Measurements from ENCODE around the gene ZBTB7C. TPM values are rescaled to one million over a fixed set of nuclear protein-coding genes. Genes with fewer than 3 reads are reported as not detected.
A peak's percentile ranks its signal among the peaks of the same experiment; 100 is the strongest.

ZBTB7C gene
- total RNA-seq, 4 donors from 2014 or later: 26.0 to 50.6 (median 46.2) TPM

DNA sequence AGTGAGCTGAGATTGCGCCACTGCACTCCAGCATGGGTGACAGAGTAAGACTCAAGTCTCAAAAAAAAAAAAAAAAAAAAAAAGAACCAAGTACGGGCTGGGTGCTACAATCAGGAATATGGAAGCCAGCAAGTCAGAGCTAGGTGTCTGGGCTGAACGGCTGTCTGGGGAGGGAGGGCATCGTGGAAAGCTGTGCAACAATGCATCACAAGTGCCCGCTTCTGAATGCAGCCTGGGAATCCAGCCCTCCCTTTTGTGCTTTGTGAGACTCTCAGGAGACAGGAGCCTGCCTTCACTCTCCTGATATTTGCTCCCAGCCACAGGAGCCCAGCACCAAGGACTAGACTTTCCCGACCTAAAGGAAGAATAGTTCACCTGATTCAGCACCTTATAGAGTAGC is 353.8 kb downstream of the ZBTB7C start:
- 88% methylated on average over 6 of the region's 6 CpGs for WGBS
- Histone ChIP-seq H3K4me3 (no peak overlapping the region), H3K27me3 (no peaks in the 10 kb centered on the region), H3K36me3 (no peaks in the 10 kb centered on the region), H3K4me1 (peaks cover 28% of the 10 kb centered on the region), H3K27ac (no peak overlapping the region), H3K9me3 (no peaks in the 10 kb centered on the region)
- TF ChIP-seq EP300 (IDR thresholded peaks at IDR 0.05) (no peak), POLR2A (IDR thresholded peaks at IDR 0.05) (no peak), CTCF (IDR thresholded peaks at IDR 0.05) (no peak), POLR2AphosphoS5 (IDR thresholded peaks at IDR 0.05) (no peak)
- peak in 1 of 2 donors; percentile 30 for DNase-seq (ENCODE audit: low spot score in 2 of 2)

DNA sequence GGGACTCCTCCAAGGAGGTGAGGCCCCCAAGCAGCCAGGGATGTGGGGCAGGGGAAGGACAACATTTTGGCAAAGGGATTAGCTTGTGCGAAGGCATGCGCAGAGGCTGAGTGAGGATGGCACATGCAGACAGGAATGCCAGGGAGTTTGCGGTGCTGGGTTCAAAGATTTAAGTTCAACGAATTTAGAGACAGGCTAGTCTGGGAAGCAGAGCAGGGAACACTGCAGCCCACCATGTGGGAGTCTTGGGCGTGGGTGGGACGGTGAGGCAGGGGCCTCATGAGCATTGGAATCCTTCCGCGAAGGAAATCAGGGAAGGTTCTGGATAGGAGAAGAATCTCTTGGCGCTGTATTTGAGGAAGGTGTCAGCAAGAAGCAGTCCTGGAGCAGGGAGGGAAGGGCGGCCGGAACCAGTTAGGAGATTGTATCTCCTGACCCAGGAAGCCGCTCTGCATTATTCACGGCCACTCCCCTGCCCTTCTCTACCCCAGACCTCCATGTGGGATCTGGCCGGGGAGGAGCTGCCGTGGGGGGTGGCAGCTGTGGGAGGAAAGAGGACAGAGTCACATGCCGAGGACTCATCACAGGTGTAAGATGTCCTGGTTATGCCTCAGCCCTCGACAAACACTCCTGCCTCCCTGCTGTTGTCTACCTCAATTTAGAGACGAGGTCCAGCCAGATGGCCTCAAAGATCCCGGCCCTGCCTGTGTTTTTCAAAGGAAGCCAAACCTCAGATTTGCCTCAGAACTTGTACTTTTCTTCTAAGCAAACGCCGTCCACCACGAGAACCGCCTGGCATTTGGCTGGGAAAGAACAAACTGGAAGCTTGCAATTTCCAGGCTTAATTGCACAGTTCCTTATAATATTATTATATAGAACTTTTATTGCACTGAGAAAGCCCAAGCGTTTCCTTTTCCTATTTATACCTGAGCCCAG is 355.0 kb downstream of the ZBTB7C start:
- WGBS: 67% methylated on average over 23 of the region's 24 CpGs
- DNase-seq (ENCODE audit: low spot score in 2 of 2): peak in 1 of 2 donors; percentile 48
- no peaks in the 10 kb centered on the region for H3K27me3 ChIP-seq
- TF ChIP-seq CTCF (IDR thresholded peaks at IDR 0.05) (no peak), POLR2A (IDR thresholded peaks at IDR 0.05) (no peak), EP300 (IDR thresholded peaks at IDR 0.05) (no peak), POLR2AphosphoS5 (IDR thresholded peaks at IDR 0.05) (no peak)
- peaks cover 28% of the 10 kb centered on the region for H3K4me1 ChIP-seq
- no peaks in the 10 kb centered on the region for H3K36me3 ChIP-seq
- H3K9me3 ChIP-seq: no peaks in the 10 kb centered on the region
- no peak overlapping the region for H3K27ac ChIP-seq
- H3K4me3 ChIP-seq: no peak overlapping the region

- no peak for DNase-seq (ENCODE audit: low spot score in 2 of 2)
- 77% methylated on average over 7 of the region's 7 CpGs for WGBS
- Histone ChIP-seq H3K36me3 (no peaks in the 10 kb centered on the region), H3K27ac (no peak overlapping the region), H3K9me3 (no peaks in the 10 kb centered on the region), H3K4me1 (peaks cover 37% of the 10 kb centered on the region), H3K4me3 (no peak overlapping the region), H3K27me3 (no peaks in the 10 kb centered on the region)
- TF ChIP-seq POLR2A (IDR thresholded peaks at IDR 0.05) (no peak), POLR2AphosphoS5 (IDR thresholded peaks at IDR 0.05) (no peak), CTCF (IDR thresholded peaks at IDR 0.05) (no peak), EP300 (IDR thresholded peaks at IDR 0.05) (no peak)
Measured at GRCh38 chr18:48052842-48053241, 356.3 kb downstream of the ZBTB7C start.

- DNase-seq (ENCODE audit: low spot score in 2 of 2): no peak
- Histone ChIP-seq H3K36me3 (no peaks in the 10 kb centered on the region), H3K27ac (no peak overlapping the region), H3K27me3 (no peaks in the 10 kb centered on the region), H3K4me1 (peaks cover 37% of the 10 kb centered on the region), H3K4me3 (no peak overlapping the region), H3K9me3 (no peaks in the 10 kb centered on the region)
- WGBS: 59% methylated on average over 8 of the region's 8 CpGs
- TF ChIP-seq POLR2AphosphoS5 (IDR thresholded peaks at IDR 0.05): no peak
- no peak for TF ChIP-seq POLR2A (IDR thresholded peaks at IDR 0.05)
- TF ChIP-seq EP300 (IDR thresholded peaks at IDR 0.05): no peak
- no peak for TF ChIP-seq CTCF (IDR thresholded peaks at IDR 0.05)
Measured at GRCh38 chr18:48051945-48052840, 357.0 kb downstream of the ZBTB7C start.
